NB4 (cell line): Measurements from ENCODE around the gene HNRNPUL1.
A peak's percentile ranks its signal among the peaks of the same experiment; 100 is the strongest.

Experiments used
- DNase-seq: peaks from one replicate; pipeline ENCODE4 v3.0.0; 2010; ENCODE audit warnings: low read depth
- H3K4me3 ChIP-seq: one replicate; pipeline ENCODE4 v1.5.1; 2011; ENCODE audit warnings: mild to moderate bottlenecking, low read depth, low read length, moderate library complexity
- MYC ChIP-seq: IDR thresholded peaks from 2 replicates; pipeline ENCODE4 v1.6.1; 2011; ENCODE audit warnings: low read depth, low read length
- POLR2A ChIP-seq: IDR thresholded peaks from 2 replicates; pipeline ENCODE4 v1.6.1; 2011; ENCODE audit warnings: mild to moderate bottlenecking; ENCODE audit not compliant: insufficient read length; ENCODE audit errors: extremely low read depth
- TF ChIP-seq, protein P1 (sequence below): IDR thresholded peaks from 2 replicates; pipeline ENCODE4 v1.6.1; 2011; ENCODE audit warnings: low read depth, low read length
- TF ChIP-seq, protein P2 (sequence below): IDR thresholded peaks from one replicate; pipeline ENCODE4 v1.5.1; 2012; ENCODE audit warnings: low read depth, low read length

The HNRNPUL1 gene

DNA sequence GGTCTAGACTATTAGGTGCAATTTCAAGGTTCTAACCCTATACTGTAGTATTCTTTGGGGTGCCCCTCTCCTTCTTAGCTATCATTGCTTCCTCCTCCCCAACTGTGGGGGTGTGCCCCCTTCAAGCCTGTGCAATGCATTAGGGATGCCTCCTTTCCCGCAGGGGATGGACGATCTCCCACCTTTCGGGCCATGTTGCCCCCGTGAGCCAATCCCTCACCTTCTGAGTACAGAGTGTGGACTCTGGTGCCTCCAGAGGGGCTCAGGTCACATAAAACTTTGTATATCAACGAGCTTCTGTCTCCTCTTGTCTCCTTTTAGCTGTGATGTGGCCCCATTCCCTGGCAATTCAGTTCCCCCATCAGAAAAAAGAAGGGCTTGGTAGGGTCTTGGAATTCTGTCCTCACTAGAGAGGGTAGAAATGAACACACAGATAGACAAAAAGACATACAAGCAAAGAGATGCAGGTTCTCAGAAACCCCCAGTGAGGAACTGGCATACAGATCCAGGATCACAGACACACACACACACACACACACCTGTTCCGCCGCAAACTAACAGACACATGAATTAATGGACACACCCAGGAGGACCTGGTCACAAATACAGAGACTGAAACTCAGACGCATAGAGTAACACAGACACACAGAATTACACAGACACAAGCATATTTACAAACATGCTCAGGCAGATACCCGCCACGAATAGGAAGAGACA, 2.5 kb upstream of the HNRNPUL1 start:
- TF ChIP-seq POLR2A (no peak), MYC (no peak)
- no peak for DNase-seq
- H3K4me3 ChIP-seq, result peak overlapping the region; percentile 34

DNA sequence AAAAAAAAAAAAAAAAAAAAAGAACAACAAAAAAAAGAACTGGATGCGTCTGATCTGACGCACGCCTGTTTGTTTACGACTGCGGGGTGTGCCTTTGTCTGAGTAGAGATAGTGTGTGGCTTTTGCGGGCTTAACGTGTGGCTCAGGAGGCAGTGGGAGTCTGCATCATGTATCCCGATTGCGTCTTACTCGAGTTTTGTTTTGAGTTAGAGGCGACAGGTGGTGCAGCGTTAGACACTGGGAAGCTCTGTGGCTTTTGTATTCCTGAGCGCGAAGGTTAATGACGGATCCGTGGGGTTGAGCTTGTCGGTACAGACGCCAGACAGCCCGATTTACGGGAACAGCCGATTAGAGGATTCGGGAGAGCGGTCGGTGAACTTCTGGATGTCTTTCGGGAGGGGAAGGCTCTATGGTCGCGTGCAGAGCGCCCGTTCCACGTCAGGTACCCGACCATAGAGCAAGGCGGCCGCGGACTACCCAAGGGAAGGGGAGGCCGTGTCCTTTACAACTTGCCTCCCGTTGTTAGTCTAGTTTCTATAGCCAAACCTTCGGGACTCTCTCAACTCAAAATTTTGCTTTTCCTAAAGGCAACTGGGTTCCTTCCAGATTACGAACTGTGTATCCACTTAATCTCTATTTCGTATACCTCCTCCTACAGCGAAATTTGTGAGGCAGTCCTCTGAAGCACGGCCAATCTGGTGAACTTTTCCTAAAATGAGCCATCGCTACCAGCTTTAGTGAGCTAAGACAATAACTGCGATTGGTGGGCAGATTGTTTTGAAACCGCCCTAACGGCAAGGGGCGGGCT, 926 bp upstream of the HNRNPUL1 start:
- DNase-seq, result peak; percentile 51
- TF ChIP-seq POLR2A, result peak; percentile 64
- TF ChIP-seq, protein P1, sequence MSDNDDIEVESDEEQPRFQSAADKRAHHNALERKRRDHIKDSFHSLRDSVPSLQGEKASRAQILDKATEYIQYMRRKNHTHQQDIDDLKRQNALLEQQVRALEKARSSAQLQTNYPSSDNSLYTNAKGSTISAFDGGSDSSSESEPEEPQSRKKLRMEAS, result no peak
- H3K4me3 ChIP-seq, result peak overlapping the region; percentile 91

DNA sequence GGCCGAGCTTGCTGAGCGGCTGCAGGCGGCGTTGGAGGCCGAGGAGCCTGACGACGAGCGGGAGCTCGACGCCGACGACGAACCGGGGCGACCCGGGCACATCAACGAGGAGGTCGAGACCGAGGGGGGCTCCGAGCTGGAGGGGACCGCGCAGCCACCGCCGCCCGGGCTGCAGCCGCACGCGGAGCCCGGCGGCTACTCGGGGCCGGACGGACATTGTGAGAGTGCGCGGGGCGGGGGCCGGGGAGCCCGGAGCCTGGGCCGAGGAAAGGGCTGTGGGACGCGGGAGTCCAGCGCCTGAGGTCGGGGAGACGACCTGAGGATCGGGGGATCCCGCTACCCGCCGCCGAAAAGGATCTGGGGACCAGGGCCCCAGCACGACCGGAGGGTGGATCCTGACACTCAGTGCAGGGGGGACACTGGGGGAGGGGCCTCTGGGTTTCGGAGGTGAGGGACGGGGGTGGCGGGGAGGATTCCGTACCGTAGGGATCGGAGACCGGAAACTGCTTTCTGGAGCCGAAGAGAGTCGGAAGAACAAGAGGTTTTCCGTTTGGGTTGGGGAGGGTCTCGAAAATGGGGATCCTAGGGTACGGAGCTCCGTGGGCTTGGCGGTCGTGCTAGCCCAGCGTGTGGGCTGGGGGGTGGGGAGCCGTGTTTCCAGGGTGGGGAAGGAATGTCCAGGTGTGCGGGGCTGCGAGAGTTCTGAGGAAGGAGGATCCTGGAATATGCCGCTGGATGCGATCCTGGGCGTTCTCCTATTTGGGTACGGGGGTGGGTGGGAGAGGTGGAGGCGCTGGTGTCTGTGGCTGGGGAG, 616 bp downstream of the HNRNPUL1 start:
- DNase-seq, result peak; percentile 73
- H3K4me3 ChIP-seq, result peak overlapping the region; percentile 79

GRCh38 chr19:41265395-41266153, 1.4 kb downstream of the HNRNPUL1 start:
- H3K4me3 ChIP-seq, result peak overlapping the region; percentile 79
- peak; percentile 12 for DNase-seq
- TF ChIP-seq MYC (no peak), POLR2A (no peak)
- TF ChIP-seq, protein P1, result no peak
- TF ChIP-seq, protein P2, sequence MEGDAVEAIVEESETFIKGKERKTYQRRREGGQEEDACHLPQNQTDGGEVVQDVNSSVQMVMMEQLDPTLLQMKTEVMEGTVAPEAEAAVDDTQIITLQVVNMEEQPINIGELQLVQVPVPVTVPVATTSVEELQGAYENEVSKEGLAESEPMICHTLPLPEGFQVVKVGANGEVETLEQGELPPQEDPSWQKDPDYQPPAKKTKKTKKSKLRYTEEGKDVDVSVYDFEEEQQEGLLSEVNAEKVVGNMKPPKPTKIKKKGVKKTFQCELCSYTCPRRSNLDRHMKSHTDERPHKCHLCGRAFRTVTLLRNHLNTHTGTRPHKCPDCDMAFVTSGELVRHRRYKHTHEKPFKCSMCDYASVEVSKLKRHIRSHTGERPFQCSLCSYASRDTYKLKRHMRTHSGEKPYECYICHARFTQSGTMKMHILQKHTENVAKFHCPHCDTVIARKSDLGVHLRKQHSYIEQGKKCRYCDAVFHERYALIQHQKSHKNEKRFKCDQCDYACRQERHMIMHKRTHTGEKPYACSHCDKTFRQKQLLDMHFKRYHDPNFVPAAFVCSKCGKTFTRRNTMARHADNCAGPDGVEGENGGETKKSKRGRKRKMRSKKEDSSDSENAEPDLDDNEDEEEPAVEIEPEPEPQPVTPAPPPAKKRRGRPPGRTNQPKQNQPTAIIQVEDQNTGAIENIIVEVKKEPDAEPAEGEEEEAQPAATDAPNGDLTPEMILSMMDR, result no peak

More for the DNA sequence above, 616 bp downstream of the HNRNPUL1 start:
- TF ChIP-seq MYC (no peak), POLR2A (no peak)
- TF ChIP-seq, protein P1, result no peak
- TF ChIP-seq, protein P2, result no peak

DNA sequence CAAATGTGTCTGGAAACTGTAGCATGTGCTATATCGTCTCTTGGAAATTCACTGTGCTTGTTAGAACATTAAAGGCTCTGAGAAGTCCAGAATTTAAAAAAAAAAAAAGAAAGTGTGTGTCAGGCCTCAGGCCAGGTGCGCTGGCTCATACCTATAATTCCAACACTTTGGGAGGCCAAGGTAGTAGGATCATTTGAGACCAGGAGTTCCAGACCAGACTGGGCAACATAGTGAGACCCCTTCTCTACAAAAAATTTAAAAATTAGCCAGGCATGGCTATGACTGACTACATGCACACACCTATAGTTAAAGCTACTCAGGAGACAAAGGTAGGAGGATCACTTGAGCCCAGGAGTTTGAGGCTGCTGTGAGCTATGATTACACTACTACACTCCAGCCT, 4.9 kb downstream of the HNRNPUL1 start:
- no peak for DNase-seq
- TF ChIP-seq, protein P1, result no peak
- no peak for TF ChIP-seq MYC
- TF ChIP-seq, protein P2, result no peak
- TF ChIP-seq POLR2A, result no peak
- H3K4me3 ChIP-seq, result no peak overlapping the region

DNA sequence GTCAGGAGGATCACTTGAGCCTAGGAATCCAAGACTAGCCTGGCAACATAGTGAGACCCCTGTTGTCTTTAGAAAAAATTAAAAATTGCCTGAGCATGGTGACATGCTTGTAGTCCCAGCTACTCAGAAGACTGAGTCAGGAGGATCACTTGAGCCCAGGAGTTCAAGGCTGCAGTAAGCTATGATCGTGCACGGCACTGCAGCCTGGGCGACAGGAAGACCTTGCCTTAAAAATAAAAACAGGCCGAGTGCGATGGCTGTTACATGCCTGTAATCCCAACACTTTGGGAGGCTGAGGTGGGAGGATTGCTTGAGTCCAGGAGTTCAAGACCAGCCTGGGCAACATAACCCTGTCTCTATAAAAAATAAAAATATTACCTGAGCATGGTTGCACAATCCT, 5.4 kb downstream of the HNRNPUL1 start:
- H3K4me3 ChIP-seq, result no peak overlapping the region
- TF ChIP-seq, protein P2, result no peak
- TF ChIP-seq POLR2A (no peak), MYC (no peak)
- TF ChIP-seq, protein P1, result no peak
- DNase-seq, result no peak
